TTC549 (cell line): ENCODE measurements around the gene UGT2B28.
"Not testable (repeated sequence)": the region's sequence is repeated elsewhere in the genome, so short reads cannot be mapped to it uniquely, and the experiment has no call there.

Experiments used
- FAIRE-seq: peaks from 2 replicates; lab custom pipeline; 2012; peaks lifted over from hg19 to GRCh38; lab: Jason Lieb, UNC

UGT2B28 gene

DNA sequence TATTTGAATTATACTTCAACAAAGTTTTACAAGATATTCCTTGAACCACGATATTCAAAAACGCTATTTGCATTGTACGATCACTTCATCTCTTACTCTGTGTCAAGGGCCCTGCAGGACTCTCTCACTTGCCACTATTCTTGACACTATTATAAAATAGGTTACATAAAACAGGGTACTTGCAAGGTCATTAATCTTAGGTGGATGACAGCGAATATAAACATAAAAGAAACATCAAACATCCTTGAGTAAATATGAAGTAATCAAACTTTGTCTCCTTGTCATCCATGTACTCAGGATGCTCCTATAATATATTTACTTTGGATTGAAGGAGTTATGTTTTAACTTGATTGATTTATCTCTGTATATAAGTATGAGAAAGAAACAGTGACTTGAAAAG, at the start of gene UGT2B28:
TSS of gene UGT2B28 (plus strand) at position 395 of the 400 bp plus-strand sequence. CDS start 26 bp downstream, outside the sequence.
- FAIRE-seq, result not testable (repeated sequence)

DNA sequence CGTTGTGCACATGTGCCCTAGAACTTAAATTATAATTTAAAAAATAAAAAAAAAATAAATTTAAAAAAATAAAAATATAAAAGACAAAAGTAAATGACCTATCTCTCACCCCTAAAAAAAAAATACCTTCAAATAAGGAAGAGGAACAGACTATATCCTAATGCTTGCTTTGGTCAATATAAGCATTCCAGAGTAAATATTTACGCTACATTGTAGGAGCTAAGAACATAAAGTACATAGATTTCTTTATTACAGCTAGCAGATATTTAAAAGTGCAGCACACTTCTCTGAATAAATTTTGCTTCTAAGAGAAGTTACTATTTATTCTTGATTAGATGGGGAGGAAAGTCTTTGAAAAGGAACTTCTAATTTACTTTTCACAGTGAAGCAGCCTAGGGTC, 41.2 kb upstream of the UGT2B28 start:
- no peak for FAIRE-seq

DNA sequence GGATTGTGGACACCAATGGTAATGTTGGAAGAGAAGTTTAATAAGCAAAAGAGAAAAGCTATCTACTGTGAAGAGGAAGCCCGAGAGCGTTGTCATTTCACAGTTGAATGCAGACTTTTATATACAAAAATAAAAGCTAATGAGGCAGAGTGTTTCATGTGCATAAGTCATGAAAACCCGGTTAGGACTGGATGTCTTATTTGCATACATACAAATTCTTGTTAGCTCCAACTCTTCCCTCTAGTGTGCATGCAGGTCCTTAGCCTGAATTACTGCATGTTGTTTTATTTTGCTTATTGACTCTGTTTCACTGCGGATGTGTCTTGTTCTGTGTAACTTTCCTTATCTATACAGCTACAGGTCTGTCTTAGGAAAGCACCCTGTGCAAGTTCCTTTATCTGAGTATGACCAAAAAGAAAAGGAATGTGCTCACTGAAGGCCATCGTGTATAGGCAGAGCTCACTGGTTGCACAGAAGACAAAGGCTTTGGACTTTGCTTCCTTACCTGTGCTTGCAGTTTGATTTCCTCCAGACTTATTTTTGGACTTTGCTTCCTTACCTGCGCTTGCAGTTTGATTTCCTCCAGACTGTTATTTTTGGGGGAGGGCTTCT, 40.6 kb upstream of the UGT2B28 start:
- no peak for FAIRE-seq

DNA sequence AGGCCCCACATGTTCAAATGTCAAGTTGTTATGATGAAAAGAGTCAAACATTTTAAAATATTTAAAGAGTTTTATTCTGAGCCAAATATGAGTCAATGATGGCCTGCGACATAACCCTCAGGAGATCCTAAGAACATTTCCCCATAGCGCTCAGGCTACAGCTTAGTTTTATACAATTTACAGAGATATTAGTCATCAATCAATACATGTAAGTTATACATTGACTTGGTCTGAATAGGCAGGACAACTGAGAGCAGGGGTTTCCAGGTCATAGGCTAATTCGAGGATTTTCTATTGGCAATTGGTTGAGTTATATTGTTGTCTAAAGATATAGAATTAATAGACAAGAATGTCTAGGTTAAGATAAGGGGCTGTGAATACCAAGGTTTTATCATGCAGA, 39.5 kb upstream of the UGT2B28 start:
- not testable (repeated sequence) for FAIRE-seq

DNA sequence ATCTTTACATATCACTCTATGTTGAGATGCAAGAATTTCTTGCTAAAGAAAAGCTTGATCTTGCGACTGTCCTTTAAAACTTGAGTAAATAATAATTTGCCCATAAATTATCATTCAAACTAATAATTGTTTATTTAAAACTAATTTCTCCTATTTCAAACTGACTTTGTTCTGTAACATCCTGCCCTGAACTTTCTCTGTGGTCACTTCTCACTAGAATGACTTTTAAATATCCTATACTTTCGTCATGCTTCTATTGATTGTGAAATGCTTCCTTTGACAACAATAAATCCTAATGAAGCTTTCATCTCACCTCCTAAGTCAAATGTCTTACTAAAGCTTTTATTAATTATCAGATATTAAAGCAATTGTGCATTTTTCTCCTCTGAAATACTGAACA, 38.5 kb upstream of the UGT2B28 start:
- not testable (repeated sequence) for FAIRE-seq

DNA sequence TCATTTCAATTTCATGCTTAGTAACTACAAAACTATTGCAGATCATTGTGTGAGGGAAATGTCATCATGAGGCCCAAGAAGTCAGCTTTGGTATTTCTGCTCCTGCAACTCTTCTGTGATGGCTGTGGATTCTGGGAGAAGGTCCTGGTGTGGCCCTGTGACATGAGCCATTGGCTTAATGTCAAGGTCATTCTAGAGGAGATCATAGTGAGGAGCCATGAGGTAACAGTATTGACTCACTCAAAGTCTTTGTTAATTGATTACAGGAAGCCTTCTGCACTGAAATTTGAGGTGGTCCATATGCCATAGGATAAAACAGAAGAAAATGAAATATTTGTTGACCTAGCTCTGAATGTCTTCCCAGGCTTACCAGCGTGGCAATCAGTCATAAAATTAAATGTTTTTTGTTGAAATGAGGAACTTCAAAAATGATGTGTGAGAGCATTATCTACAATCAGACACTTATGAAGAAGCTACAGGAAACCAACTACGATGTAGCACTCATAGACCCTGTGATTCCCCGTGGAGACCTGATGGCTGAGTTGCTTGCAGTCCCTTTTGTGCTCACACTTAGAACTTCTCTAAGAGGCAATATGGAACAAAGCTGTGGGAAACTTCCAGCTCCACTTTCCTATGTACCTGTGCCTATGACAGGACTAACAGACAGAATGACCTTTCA, 37.6 kb upstream of the UGT2B28 start:
- not testable (repeated sequence) for FAIRE-seq

DNA sequence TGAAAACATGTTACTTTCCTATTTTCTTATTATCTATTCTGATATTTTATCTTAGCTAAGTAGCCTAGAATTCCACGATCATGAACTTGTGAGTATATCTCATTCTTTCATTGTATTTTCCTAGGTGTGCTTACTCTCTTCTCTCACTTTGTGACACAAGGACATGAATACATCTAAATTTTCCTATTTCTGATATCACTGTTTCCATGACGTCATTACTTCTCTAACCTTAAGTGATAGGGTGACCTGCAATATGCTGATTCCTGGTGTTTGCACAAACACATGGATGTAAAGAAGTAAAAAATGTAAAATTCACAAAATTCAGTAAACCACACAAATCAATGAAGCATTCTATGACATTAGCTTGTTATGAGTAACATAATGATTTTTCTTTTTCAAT, 29.4 kb upstream of the UGT2B28 start:
- FAIRE-seq, result not testable (repeated sequence)

DNA sequence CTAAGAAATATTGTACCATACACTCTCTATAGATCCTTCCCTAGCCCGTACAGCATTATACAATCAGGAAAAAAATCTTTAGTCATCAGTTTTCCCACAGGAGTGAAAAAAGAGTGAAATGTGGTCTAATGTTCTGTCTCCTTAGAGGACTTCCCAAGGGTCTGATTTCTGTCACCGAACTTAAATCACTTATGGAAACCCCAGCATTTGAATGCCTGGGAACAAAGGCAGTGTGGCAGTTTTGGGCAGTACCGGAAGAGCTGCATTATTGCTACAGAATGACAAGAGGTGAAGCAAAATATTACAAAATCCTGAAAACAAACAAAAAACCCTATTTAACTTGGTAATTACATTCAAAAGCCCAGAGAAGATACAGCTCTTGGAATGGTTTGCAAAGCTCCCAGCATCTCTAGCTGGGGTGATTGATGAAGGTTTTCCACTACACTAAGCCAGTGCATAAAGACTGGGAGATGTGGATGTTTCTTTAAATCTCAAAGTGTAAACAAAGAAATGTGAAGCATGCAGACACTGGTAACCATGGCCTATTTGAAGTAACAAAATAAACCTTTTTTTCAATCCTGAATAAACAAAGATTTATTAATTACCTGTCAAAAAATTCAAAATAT, 27.0 kb upstream of the UGT2B28 start:
- FAIRE-seq, result not testable (repeated sequence)

DNA sequence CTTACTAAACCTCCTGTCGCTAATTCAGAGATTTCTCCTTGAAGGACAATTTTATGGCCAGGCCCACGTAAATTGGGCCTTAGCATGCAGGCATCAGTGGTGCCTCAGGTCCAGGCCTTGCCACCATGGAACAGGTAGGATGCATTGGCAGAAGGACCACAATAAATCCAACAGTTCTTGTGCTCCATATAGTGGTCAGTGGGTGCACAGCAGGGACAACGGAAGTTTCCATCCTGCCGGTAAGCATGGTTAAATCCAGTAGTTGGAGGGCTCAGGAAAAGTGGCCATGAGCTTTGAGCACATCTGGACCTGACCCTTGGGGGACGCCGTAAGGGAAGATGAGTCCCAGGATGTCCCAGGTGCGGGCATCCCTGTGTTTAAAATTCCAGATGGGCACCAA, 11.7 kb upstream of the UGT2B28 start:
- not testable (repeated sequence) for FAIRE-seq

DNA sequence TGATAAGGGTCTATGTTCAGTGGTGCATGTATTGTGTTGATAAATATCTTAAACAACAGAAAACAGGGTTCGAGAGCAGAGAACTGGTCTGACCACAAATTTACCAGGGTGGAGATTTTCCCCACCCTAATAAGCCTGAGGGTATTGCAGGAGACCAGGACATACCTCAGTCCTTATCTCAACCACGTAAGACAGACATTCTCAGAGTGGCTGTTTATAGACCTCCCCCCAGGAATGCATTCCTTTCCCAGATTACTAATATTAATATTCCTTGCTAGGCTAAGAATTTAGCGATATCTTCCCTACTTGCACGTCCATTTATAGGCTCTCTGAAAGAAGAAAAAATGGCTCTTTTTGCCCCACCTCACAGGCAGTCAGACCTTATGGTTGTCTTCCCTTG, 16.1 kb downstream of the UGT2B28 start:
- not testable (repeated sequence) for FAIRE-seq

DNA sequence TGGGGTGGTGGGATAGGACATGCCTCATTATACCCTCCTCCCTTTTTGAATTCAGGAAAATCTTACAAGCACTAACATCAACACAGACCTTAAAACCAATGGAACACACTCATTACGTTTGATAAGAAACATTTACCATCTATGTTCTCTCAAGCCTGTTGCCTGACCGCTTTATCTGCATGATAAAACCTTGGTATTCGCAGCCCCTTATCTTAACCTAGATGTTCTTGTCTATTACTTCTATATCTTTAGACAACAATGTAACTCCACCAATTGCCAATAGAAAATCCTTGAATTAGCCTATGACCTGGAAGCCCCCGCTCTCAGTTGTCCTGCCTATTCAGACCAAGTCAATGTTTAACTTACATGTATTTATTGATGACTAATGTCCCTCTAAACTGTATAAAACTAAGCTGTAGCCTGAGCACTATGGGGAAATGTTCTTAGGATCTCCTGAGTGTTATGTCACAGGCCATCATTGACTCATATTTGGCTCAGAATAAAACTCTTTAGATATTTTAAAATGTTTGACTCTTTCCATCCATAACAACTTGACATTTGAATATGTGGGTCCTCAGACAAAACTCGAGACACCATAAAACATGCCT, 28.3 kb downstream of the UGT2B28 start:
- not testable (repeated sequence) for FAIRE-seq

DNA sequence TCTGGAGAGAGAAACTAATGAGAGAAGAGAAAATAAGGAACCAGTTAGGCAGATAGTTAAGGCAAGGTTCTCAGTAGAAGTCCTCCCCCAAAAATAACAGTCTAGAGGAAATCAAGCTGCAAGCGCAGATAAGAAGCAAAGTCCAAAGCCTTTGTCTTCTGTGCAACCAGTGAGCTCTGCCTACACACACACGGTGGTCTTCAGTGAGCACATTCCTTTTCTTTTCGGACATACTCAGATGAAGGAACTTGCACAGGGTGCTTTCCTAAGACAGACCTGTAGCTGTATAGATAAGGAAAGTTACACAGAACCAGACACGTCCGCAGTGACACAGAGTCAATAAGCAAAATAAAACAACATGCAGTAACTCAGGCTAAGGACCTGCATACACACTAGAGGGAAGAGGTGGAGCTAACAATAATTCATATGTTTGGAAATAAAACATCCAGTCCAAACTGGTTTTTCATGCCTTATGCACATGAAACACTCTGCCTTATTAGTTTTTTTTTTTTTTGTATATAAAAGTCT, 29.3 kb downstream of the UGT2B28 start:
- not testable (repeated sequence) for FAIRE-seq

DNA sequence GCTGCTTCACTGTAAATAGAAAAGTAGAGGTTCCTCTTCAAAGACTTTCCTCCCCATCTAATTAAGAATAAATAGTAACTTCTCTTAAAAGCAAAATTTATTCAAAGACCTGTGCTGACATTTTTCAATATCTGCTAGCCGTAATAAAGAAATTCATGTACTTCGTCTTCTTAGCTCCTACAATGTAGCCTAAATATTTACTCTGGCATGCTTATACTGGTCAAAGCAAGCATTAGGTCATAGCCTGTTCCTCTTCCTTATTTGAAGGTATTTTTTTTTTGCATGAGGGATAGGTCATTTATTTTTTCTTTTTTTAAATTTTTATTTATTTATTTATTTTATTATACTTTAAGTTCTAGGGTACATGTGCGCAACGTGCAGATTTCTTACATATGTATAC, 30.0 kb downstream of the UGT2B28 start:
- FAIRE-seq, result not testable (repeated sequence)

DNA sequence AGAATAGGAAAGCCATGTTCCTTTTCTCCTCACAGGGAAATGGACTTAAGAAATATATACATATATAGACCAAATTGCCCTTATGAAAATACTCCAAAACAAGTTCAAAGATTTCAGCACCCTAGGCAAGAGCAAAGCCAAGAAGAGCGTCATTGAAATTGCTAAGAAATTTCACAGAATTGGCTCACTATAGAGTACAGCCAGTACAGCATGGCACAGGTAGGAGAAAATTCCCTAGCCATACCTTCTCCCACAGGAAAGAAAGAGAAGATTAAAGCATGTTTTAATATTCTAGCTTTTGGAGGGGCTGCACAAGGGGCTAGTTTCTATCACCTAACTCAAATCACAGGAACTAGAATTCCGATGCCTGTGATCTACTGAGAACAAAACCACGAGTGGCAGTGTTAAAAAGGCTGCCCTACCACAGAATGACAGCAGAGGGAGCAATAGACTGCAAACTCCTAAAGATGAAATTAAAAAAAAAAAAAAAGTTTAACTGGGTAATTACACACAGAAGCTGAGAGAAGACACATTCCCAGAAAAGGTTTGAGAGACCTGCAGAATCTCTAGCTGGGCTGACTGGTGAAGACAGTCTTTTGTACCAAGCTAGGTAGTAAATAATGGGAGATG, 37.5 kb downstream of the UGT2B28 start:
- not testable (repeated sequence) for FAIRE-seq

DNA sequence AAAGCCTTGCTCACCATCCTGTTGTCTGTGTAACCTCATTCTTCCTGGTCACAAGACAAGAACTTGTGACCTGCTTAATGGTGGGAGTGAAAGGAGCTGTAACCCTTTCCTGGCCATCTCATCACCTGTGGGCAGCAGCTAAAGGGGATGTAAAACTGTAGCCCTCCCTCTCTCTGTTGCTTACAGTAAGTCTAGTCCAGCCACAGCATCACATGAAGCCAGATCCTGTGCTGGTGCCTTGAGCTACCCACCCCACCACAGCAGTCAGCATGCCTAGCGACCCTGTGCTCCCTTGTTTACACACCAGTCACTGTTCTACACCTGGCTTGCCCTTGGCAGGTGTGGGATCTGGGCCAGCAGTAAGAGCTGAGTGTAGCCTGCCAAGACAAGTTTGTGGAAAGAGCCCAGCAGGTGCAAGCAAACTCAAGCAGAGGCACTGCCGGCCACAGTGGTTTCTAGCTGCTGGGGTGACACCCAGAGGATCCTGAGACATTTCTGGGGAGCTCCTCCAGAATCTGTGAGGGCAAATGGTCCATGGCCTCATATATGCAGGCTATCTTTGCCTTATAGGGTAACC, 41.0 kb downstream of the UGT2B28 start:
- no peak for FAIRE-seq

DNA sequence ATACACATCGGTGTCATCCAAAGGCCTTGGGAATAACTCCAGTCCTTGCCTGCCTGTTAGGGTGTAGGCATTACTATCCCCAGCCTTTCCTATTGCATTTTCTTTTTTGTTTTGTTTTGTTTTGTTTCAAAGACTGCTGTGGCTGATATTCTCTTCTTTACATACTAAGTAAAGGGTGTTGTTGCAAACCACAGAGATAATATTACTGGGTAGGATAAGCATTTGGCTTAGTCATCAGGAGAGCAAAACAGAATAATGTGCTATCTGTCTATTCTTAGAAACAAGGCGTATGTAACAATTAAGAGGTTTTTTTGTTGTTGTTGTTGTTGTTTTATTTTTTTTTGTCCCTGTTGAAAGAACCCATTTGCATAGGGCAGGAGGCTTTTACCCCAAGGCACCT, 41.8 kb downstream of the UGT2B28 start:
- FAIRE-seq, result no peak

DNA sequence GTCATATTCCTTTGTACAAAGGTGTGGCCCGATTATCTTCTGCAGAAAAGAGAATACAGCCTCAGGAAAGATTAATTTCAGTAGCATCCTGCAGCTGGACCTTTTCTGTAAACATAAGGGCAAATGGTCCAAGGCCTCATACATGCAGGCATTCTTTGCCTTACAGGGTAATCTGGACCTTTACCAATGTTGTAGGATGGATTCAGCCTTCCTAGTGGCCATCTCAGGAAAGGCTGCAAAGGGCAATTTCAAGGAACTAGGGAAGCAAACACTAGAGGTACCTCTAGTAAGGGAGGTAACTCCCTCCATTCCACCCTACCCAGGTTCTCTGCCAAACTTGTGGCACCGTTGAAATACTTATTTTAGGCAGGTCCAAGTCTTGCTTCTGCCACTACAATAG, 43.0 kb downstream of the UGT2B28 start:
- FAIRE-seq, result no peak

DNA sequence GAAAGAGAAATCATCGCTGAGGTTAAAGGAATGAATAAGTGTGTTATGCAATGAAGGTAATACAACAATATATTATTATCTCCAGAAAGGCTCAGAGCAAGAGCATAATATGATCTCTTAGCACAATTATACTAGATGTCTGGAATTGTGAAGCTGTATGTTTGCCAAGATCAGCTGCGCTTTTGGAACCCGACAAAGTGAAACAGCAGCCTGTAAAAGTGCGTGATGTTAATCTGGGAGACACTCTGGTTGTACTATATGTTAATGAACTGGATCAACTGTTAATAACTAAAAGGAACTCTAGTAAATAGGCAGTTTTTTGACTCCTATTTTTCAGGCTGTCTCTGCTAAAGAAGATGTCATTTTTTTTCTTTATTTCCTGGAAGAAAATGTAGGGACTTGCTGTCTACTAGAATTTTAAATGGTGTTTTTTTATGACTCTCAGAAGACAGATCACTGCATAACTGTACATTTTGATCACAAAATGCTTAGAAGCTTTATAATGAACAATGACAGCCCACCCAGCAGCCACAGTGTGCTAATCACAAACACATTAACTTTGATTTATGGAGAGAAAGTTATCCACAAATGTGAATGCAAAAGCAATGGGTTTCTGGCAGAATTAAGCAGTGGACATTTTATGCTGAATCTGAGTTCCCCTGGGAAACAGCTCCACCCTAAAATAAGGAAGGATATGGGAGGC, 50.2 kb downstream of the UGT2B28 start:
- FAIRE-seq, result no peak

DNA sequence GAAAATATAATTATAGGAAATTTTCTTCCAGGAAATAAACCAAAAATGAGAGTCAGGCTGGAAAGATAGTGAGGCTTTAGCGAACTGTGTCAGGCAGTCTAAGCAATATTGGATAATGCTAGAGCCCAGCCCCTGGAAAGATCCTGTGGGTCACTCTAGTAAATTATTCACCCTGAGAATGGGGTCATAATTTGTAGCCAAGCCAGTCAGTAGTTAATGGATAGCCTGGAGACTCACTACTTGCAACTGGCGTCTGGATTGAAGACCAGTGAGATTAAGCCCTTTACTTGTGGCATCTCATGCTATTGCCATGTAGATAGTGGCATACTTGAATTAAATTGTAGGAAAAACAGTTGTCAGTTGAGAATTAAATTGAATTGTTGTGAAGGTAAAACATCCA, 51.0 kb downstream of the UGT2B28 start:
- not testable (repeated sequence) for FAIRE-seq

DNA sequence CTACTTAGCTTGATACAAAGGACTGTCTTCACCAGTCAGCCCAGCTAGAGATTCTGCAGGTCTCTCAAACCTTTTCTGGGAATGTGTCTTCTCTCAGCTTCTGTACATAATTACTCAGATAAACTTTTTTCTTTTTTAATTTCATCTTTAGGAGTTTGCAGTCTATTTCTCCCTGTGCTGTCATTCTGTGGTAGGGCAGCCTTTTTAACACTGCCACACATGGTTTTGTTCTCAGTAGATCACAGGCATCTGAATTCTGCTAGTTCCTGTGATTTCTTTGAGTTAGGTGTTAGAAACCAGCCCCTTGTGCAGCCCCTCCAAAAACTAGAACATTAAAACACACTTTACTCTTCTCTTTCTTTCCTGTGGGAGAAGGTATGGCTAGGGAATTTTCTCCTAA, 55.2 kb downstream of the UGT2B28 start:
- FAIRE-seq, result not testable (repeated sequence)

DNA sequence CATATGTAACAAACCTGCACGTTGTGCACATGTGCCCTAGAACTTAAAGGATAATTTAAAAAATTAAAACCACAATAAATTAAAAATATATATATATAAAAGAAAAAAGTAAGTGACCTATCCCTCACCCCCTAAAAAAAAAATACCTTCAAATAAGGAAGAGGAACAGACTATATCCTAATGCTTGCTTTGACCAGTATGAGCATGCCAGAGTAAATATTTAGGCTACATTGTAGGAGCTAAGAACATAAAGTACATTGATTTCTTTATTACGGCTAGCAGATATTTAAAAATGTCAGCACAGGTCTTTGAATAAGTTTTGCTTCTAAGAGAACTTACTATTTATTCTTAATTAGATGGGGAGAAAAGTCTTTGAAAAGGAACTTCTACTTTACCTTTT, 62.8 kb downstream of the UGT2B28 start:
- not testable (repeated sequence) for FAIRE-seq
